ENCODE results near the gene CLIP2.
"Not testable (repeated sequence)": the region's sequence is repeated elsewhere in the genome, so short reads cannot be mapped to it uniquely, and the experiment has no call there.

CLIP2 gene

DNA sequence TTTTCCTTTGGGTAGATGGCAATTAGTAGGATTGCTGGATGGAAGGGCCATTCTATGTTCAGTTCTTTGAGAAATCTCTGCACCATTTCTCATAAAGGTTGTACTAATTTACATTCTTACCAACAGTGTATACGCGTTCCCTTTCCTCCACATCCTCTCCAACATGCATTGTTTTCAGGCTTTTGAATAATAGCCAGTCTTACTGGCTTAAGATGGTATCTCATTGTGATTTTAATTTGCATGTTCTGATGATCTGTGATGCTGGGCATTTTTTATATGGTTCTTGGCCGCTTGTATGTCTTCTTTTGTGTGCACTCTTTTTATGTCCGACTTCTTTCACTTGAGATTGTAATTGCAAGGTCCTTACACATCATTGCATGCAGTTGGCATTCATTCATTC lies 11.7 kb downstream of the CLIP2 start:
- DNase-seq, result no peak

DNA sequence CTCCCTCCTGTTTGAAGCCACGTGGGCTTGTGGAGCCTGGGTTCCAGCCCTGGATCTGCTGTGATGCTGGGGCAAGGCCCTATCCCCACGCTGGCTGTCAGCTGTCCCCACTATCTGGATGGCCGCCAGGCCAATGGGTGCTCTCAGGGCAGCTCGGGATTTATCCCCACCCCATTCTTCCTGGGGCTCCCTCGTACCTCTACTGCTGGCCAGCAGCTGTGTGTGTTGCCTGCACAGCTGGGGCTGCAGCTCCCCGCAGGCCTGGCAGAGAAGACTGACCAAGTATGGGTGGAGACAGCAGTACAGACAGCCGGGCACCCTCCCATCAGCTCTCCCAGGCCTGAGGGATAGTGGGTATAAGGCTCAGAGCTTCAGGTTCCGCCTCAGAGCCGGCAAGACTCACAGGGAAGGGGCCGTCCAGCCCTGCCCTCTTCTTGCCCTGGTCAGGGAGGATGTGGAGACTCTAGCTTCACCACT lies 13.6 kb downstream of the CLIP2 start:
- DNase-seq, result no peak

DNA sequence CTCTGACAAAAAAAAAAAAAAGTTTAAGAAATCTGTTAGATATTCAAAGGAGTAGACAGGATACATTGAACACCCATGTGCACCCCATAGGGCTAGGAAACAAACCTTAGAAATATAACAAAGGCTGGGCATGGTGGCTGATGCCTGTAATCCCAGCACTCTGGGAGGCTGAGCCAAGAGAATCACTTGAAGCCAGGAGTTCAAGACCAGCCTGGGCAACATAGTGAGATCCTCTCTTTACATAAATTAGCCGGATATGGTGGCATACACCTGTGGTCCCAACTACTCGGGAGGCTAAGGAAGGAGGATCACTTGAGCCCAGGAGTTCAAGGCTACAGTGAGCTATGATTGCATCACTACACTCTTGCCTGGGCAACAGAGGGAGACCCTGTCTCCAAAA lies 15.3 kb downstream of the CLIP2 start:
- DNase-seq, result no peak

DNA sequence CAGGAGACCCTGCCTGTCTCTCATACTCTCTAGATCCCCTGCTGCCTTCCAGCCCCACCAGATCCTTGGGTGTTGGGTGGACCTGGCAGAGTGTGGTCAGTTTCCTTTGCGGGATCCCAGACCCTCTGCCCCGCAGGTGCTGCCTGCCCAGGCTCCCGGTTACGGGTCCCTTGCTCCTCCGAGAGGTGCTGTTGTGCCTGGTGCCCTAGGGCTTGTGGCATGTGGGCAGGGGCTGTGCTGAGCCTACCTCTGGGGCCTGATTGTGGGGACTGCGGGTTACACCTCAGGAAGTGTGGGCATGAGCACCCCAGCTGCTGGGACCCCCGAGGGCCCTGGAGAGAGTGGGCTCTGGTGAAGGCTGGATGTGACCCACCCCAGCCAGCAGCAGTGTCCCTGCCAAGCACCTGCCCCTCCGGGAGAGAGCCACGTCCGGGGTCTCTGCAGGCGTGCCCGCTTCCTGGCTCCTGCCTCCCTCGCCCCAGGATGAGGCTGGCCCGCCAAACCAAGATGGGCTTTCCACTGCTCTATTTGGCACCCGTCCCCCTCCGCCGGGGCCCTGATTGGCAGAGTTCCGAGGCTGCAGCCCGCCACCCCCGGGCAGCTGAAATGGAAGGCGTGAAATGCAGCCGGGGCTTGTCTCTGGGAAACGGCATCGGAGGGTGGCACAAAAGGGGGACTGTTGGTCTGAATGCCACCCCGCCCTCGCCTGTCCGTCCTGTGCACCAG lies 17.0 kb downstream of the CLIP2 start:
- no peak for DNase-seq

DNA sequence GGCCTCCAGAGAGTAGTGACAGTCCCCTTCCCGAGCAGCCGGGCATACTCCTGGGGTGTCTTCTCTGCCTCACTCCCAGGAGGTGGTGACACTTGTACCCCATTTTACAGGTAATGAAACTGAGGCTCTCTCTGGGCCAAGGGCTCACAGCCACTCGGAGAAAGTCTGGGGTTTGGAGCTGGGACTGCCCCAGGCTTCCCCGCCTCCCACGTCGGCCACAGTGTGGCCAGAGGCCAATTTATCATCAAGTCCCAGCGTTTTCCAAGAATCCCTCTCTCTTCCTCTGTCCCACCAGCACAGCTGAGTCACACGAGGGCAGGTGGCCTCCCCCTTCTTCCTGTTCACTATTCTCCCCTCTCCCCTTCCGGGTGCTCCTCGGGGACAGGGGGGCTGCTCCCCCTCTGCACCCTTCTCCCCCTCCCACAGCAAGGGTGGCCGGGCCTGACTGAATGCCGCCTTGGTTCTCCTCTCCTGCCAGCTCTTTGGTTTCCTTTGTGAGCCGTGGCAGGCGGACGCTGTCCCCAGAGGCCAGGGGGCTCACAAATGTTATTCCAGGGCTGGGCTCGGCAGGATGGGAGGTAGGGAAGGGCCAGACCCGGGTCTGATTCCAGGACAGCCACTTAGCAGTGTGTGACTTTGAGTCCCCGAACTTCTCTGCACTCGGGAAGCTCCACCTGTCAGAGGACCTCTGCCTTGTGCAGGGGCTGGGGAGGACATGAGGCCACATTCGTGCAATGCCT lies 17.7 kb downstream of the CLIP2 start:
- DNase-seq, result peak; percentile 18

DNA sequence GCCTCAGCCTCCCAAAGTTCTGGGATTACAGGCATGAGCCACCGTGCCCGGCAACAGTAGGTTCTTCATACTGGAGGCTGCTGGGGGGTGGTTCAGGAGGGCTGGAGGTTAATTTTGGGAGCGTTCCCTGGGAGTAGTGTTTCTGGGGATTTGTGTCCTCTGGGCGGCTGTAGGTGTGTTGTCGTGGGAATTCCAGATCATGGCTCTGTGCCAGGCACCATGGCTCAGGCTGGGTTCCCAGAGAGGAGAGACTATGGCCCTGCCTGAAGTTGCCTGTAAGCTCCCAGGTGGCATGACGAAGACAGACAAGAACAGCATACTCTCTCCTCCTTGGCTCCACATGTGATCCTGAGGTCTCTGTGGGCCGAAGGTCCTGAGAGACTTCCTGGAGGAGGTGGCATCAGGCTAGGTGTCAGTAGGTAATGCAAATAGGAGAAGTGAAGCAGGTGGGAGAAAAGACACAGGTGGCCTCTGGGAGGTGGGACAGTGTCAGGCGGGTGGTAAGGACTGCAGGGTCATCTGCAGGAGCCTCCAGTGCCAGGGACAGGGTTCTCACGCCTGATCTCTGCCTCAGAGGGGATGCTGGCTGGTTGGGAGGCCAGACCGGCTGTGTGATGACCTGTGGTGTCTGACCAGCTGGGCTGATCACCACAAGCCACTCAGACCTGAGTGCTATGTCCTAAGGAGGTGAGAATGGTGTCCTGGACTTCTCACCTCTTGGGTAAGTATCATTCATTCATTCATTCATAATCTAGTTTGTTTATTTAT lies 18.7 kb downstream of the CLIP2 start:
- DNase-seq, result no peak

DNA sequence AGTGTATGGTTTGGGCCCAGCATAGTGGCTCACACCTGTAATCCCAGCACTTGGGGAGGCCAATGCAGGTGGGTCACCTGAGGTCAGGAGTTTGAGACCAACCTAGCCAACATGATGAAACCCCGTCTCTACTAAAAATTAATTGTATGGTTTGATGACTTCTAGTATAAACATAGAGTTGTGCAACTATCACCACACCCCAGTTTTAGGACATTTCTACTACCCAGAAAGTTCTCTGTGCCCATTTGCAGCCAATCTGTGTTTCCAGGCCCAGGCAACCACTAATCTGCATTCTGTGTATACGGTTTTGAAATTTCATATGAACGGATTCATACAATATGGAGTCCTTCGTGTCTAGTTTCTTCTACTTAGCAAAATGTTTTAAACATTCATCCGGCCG lies 20.0 kb downstream of the CLIP2 start:
- no peak for DNase-seq

DNA sequence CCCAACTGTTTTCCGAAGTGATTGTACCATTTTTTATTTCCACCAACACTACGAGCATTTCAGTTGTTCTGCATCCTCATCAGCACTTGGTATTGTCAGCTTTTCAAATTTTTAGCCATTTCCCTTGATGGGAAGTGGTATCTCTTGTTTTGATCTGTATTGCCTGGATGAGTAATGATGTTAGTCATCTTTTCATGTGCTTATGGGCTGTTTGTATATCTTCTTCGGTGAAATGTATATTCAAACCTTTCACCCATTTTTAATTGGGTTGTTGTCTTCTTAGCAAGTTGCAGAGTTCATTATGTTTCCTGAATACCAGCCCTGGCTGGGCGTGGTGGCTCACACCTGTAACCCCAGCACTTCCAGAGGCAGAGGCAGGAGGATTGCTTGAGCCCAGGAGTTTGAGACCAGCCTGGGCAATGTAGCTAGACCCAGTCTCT lies 22.1 kb downstream of the CLIP2 start:
- peak; percentile 46 for DNase-seq

DNA sequence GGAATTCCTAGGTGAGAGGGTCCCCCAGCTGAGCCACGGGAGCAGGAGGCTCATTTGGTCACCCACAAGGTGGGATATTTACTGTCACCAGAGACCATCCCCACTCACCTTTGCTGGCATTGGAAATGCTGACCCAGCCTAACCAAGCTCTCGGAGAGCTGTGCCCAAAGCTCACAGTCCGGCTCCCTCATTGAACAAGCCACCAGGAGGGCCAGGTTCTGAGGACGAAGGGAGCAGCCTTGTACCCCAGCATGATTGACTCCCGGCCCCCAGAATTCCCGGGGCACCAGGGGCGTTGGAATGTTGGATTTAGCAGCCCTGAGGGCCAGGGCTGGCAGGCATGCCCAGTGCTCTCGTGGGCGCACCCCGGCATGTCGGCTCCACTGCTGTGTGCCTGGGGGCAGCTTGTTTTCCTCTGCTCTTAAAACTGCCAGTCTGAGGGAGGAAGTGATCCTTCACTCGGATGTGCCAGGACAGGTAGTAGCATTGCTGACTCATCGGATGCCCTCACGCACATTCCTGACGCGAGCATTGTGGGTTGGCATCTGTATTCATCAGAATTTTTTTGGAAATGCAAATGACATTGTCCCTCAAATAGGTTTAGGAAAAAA lies 23.3 kb downstream of the CLIP2 start:
- peak; percentile 50 for DNase-seq

DNA sequence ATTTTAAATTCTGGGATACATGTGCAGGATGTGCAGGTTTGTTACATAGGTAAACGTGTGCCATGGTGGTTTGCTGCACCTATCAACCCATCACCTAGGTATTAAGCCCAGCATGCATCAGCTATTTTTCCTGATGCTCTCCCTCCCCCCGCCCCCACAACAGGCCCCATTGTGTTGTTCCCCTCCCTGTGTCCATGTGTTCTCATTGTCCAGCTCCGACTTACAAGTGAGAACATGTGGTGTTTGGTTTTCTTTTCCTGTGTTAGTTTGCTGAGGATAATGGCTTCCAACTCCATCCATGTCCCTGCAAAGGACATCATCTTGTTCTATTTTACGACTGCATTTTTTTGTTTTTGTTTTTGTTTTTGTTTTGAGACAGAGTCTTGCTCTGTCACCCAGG lies 26.7 kb downstream of the CLIP2 start:
- not testable (repeated sequence) for DNase-seq

DNA sequence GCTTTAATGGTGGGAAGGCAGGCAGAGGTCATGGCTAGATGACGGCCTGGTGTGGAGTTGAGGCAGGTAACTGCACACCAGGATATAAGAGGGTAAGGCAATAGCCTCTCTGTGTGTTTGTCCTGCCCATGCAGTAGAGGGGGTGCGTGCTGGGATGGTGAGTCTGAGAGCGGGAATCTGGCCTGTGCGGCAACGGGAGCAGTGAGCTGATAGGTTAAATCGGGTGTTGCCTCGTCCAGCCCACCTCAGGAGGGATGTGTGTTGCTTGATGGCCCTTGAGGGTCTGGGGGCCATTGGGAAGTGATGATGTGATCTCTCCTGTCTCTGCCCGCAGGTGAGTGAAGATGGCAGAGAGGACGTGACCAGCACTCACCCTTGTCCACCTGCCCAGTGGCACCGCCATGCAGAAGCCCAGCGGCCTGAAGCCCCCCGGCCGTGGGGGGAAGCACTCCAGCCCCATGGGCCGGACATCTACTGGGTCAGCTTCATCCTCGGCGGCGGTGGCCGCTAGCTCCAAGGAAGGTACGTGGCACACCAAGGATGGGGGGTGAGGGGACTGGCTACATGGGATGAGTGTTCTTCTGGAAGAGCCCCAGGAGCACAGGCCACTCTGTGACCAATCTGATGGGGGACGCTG lies 28.1 kb downstream of the CLIP2 start:
- DNase-seq, result no peak

DNA sequence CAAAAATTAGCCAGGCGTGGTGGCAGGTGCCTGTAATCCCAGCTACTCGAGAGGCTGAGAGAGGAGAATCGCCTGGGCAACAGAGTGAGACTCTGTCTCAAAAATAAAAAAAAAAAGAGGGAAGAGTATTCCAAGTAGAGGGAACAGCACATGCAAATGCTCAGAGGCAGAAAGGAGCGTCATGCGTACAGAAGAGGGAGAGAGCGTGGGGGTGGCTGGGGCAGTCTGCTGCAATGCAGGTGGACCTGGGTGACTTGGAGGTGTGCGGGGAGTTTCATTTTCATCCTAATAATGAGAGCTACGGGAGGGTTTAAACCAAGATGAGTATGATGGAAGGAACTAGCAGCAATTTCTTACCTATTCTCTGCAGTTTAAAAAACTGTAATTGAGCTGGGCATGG lies 28.8 kb downstream of the CLIP2 start:
- DNase-seq, result no peak

DNA sequence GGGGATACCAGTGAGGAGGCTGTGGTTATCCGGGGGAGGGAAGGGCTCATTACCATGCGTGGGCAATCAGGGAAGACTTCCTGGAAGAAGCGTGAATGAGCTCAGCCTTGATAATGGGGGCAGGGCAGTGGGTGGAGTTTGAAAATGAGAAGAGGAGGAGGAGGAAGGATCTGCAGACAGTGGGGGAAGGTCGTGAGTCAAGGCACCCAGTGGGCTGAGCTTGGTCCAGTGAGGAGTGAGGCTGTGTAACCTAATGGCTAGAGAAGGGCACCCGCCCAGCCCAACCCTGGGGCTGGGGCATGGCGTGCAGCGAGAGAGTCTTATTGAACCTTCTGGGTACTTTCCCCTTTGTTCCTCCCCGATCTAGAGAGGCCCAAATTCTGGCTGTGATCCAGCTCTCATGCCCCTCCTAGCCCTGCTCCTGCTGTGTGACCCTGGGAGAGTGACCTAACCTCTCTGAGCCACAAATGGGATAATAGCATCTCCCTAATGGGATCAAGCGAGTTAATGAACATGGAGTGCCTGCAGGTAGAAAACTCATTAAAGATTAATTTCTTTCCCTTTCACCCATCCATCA lies 31.5 kb downstream of the CLIP2 start:
- peak; percentile 4 for DNase-seq

DNA sequence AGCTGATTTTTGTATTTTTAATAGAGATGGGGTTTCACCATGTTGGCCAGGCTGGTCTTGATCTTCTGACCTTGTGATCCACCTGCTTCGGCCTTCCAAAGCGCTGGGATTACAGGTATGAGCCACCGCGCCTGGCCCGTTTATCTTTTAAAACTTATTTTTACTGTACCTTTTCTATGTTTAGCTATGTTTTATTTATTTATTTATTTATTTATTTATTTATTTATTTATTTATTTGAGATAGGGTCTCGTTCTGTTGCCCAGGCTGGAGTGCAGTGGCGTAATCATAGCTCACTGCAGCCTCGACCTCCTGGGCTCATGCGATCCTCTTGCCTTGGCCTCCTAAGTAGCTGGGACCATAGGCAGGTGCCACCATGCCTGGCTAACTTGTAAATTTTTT lies 33.7 kb downstream of the CLIP2 start:
- DNase-seq, result not testable (repeated sequence)

DNA sequence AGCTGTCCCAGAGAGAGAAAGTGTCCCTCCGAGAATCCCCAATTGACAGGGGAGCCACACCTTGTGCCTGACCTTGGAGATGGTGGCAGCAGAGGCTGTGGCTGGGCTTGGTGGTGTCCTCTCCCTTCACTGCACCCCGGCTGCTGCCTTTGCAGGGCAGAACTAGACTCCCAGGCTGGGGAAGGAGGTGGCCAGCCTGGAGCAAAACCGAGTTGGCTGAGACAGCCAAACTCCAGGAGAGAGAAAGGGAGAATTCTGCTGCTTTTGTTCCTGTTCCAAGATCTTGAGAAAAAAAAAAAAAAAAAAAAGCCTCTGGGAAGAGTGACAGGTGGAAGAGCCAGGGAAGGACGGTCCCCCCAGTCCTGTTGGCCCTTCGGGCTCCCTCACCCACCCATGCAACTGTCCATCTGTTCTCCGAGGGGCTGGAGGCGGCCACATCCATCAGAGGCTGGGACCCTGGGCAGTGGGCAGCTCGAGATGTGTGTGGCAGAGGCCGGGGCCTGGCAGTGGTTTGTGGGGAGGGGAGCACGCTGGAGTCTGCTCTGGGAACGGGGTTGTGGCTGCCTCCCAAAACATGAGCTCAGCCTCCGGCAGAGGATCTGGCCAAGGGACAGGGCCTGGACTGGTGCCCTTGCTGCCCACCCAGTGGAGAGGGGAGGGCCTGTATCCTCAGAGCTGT lies 35.5 kb downstream of the CLIP2 start:
- no peak for DNase-seq

DNA sequence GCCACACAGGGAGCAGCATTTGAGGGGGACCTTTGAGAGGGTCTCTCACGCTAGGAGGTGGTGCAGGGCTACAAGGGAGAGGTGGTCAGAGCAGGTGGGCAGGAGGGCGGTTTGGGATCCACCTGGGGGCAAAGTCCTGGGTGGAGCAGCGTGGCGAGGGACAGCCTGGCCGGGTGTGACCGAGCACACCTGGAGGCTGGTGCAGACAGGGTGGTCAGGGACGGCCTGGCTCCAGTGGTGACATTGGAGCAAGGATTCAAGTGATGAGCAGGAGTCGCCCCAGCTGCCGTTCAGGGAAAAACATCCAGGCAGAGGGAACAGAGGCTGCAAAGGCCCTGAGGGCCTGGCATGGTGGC lies 36.0 kb downstream of the CLIP2 start:
- DNase-seq, result no peak

DNA sequence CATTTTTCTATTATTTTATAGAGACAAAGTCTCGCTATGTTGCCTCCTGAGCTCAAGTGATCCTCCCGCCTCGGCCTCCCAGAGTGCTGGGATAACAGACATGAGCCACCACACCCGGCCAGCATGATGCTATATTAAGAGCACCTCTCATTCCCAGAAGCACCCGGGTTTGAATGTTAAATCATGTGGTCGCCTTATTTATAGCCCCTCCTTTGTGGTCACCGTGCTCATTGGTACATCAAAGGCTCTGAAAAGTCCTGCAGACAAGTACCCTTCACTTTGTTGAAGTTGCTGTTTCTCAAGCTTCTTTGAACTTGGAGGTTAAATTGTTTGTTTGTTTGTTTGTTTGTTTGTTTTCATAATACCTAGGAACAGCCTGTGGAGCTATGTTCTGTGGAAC lies 40.0 kb downstream of the CLIP2 start:
- no peak for DNase-seq

DNA sequence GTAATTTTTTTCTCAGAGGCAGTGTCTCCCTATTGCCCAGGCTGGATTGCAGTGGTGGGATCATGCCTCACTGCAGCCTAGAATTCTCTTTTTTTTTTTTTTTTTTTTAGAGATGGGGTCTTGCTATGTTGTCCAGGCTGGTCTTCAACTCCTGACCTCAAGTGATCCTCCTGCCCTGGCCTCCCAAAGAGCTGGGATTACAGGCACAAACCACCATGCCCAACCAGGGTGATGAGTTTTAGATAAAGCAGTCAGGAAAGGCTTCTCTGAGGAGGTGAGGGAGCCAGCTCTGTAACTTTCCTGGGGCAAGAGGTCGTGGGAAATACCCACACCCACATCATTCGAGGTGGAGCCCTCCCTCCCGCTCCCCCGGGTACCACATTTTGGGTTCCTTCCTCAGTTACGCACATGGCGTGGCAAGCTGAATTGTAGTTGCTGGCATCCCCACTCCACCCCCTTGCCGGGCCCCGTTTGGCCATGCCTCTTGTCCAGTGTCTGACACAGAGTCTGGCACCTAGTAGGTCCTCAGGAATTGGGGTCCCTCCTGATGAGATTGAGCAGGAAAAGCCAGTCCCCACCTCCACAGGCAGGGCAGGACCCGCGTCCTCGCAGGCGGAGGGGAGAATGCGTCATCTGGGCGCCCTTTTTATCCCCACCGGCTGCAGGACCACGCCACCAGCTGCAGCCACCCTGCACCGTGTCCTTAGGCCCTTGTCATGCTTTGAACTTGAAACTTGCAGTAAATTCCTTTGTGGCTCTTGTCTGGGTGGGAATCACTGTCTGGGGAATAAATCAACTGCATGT lies 43.4 kb downstream of the CLIP2 start:
- DNase-seq, result no peak

DNA sequence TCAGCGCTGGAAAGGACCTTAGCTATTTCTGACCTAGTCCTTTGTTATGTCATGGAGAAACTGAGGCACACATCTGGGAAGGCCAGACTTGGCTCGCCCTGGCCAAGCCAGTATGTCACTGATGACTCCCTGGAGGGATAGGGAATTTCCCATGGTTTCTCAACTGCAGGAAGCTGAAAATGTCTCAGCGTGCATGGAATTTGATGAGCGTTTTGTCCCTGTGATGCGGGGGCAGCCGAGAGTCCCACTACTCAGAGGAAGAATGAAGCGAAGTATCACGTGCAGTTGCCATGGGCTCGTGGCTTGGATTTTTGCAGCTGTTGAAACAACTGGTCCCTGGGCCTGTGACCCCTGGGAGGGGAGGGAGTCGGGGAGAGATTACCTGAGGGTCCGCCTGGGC lies 44.8 kb downstream of the CLIP2 start:
- DNase-seq, result no peak

DNA sequence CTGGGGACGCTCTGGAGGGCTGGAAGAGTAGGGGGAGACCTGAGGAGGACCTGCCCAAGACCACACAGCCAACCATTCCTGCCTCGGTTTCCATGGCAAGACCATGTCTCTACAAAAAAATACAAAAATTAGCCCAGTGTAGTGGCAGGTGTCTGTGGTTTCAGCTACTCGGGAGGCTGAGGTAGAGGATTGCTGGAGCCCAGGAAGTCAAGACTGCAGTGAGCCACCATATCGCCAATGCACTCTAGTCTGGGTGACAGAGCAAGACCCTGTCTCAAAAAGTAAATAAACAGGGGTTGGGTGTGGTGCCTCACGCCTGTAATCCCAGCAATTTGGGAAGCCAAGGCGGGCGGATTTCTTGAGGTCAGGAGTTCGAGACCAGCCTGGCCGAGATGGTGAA lies 48.7 kb downstream of the CLIP2 start:
- DNase-seq, result no peak

Data from activated CD4-positive, alpha-beta T cell treated with anti-CD3 and anti-CD28 coated beads, Interleukin-10, Interleukin-2, amounts not matched to agents 100 ng/mL and 50 ng/mL, durations not matched to agents 16 hours and 8 hours (primary cell).